ENCODE measurements around the gene RETSAT.

DNA sequence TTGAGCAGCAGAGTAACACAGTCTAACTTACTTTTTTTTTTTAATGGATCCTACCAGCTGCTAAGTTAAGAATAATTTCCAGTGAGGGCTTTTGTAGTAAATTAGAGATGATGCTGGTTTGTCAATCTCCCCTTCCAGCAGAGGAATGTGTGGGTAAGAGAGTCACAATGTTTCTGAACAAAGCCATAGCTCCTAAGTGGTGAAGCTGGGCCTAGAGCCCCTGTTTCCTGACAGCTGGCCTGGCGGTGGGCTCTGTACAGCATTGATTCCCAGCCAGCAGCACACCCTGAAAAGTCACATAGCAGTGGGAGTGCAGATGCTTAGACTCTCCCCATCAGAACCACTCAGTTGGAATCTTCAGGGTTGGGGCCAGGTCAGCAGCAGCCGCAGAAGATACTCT is 31.4 kb upstream of the RETSAT start:
- TF ChIP-seq POLR2A (IDR thresholded peaks at IDR 0.05), result no peak
- TF ChIP-seq, protein P1, sequence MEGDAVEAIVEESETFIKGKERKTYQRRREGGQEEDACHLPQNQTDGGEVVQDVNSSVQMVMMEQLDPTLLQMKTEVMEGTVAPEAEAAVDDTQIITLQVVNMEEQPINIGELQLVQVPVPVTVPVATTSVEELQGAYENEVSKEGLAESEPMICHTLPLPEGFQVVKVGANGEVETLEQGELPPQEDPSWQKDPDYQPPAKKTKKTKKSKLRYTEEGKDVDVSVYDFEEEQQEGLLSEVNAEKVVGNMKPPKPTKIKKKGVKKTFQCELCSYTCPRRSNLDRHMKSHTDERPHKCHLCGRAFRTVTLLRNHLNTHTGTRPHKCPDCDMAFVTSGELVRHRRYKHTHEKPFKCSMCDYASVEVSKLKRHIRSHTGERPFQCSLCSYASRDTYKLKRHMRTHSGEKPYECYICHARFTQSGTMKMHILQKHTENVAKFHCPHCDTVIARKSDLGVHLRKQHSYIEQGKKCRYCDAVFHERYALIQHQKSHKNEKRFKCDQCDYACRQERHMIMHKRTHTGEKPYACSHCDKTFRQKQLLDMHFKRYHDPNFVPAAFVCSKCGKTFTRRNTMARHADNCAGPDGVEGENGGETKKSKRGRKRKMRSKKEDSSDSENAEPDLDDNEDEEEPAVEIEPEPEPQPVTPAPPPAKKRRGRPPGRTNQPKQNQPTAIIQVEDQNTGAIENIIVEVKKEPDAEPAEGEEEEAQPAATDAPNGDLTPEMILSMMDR (IDR thresholded peaks at IDR 0.05), result no peak

Measured in right lobe of liver (tissue), 4 donors.